HS-5 (cell line): ENCODE results near the gene DPH7.
"Not testable (repeated sequence)": the region's sequence is repeated elsewhere in the genome, so short reads cannot be mapped to it uniquely, and the experiment has no call there.

ENCODE experiments used
- DNase-seq: peaks from one replicate; pipeline ENCODE4 v3.0.0-alpha.2; 2012; ENCODE audit warnings: low read depth

Gene DPH7

GRCh38 chr9:137545123-137545522 is 33.6 kb downstream of the DPH7 start:
- DNase-seq, result no peak

- no peak for DNase-seq
Measured at GRCh38 chr9:137544176-137544760, 34.5 kb downstream of the DPH7 start.

GRCh38 chr9:137543237-137543963 is 35.3 kb downstream of the DPH7 start:
- no peak for DNase-seq

- no peak for DNase-seq
Measured at GRCh38 chr9:137542486-137542885, 36.2 kb downstream of the DPH7 start.

GRCh38 chr9:137540536-137540935 is 38.2 kb downstream of the DPH7 start:
- no peak for DNase-seq

- no peak for DNase-seq
Measured at GRCh38 chr9:137538058-137538457, 40.7 kb downstream of the DPH7 start.

GRCh38 chr9:137536594-137537131 is 42.1 kb downstream of the DPH7 start:
- DNase-seq, result not testable (repeated sequence)

GRCh38 chr9:137535120-137535428 is 43.7 kb downstream of the DPH7 start:
- no peak for DNase-seq

- DNase-seq, result no peak
Measured at GRCh38 chr9:137534256-137535119, 44.2 kb downstream of the DPH7 start.

GRCh38 chr9:137532891-137533468 is 45.7 kb downstream of the DPH7 start:
- DNase-seq, result not testable (repeated sequence)

- no peak for DNase-seq
Measured at GRCh38 chr9:137531099-137531765, 47.5 kb downstream of the DPH7 start.

- no peak for DNase-seq
Measured at GRCh38 chr9:137530331-137530730, 48.4 kb downstream of the DPH7 start.

GRCh38 chr9:137524981-137525317 is 53.8 kb downstream of the DPH7 start:
- no peak for DNase-seq

- no peak for DNase-seq
Measured at GRCh38 chr9:137524161-137524980, 54.4 kb downstream of the DPH7 start.

- DNase-seq, result no peak
Measured at GRCh38 chr9:137522746-137523455, 55.8 kb downstream of the DPH7 start.

- no peak for DNase-seq
Measured at GRCh38 chr9:137521405-137521985, 57.2 kb downstream of the DPH7 start.

- DNase-seq, result no peak
Measured at GRCh38 chr9:137520614-137521404, 57.9 kb downstream of the DPH7 start.

GRCh38 chr9:137519553-137519952 is 59.2 kb downstream of the DPH7 start:
- DNase-seq, result no peak
